T-cell (primary cell): ENCODE results near the gene WNT1. TPM values are rescaled to one million over a fixed set of nuclear protein-coding genes. Genes with fewer than 3 reads are reported as not detected.

Experiments used
- ATAC-seq, 4 experiments: fragments of 200-7000 bp in 3 of 4; fragments of 150-1000 bp in 1 of 4; cut with Tn5 transposase; replicated peaks in 1 of 4; 1 replicate in 3 of 4; 2 replicates in 1 of 4; pipeline ENCODE4 v1.10.0; 2021; ENCODE audit warnings: moderate library complexity in 3 of 4, mild to moderate bottlenecking in 2 of 4, moderate number of reproducible peaks in 1 of 4
- CTCF ChIA-PET, 2 donors: fragments of 300-600 bp; sonication (Branson Sonifier 250); formaldehyde crosslinking; loops; one replicate each; lab custom pipeline; 2022; ENCODE audit warnings: antibody characterized with exemption in 2 of 2; lab: Charles Lee
- POLR2A ChIA-PET, 2 donors: fragments of 300-600 bp; sonication (Branson Sonifier 250); formaldehyde crosslinking; loops; one replicate each; lab custom pipeline; 2022; ENCODE audit warnings: antibody characterized with exemption in 2 of 2; lab: Charles Lee
- DNase-seq, 35 experiments: peaks; one replicate each; pipeline versions ENCODE4 v3.0.0 to v3.0.0-alpha.2; 2013 to 2023
- H3K27ac ChIP-seq: one replicate; pipeline ENCODE4 v1.5.1; 2013; ENCODE audit warnings: low read length
- H3K27me3 ChIP-seq, 2 experiments: replicated peaks in 1 of 2; 1 replicate in 1 of 2; 2 replicates in 1 of 2; pipeline versions ENCODE4 v1.6.1 to v1.7.0; 2013; ENCODE audit warnings: low read length in 1 of 2, mixed read lengths in 1 of 2; ENCODE audit not compliant: control insufficient read depth in 2 of 2, insufficient read depth in 2 of 2; ENCODE audit errors: extremely low read depth in 1 of 2
- H3K36me3 ChIP-seq, 2 donors: 1 replicate in 1 of 2; 2 replicates in 1 of 2; pipeline versions ENCODE4 v1.6.1 to v1.7.0; 2013; ENCODE audit warnings: low read length in 1 of 2; ENCODE audit not compliant: control insufficient read depth in 2 of 2, insufficient read depth in 1 of 2; ENCODE audit errors: extremely low read depth in 1 of 2
- H3K4me1 ChIP-seq, 2 experiments: 1 replicate in 1 of 2; 2 replicates in 1 of 2; pipeline versions ENCODE4 v1.6.1 to v1.7.0; 2013; ENCODE audit warnings: low read length in 2 of 2, mixed read lengths in 1 of 2; ENCODE audit not compliant: insufficient read depth in 2 of 2, control insufficient read depth in 1 of 2; ENCODE audit errors: extremely low read depth in 1 of 2
- H3K4me3 ChIP-seq, 2 donors: 1 replicate in 1 of 2; 2 replicates in 1 of 2; pipeline versions ENCODE4 v1.5.1 to v1.7.0; 2013; ENCODE audit warnings: mild to moderate bottlenecking in 2 of 2, low read length in 1 of 2, moderate library complexity in 1 of 2; ENCODE audit not compliant: control insufficient read depth in 1 of 2; ENCODE audit errors: extremely low read depth in 1 of 2
- H3K9me3 ChIP-seq: 2 replicates; pipeline ENCODE4 v1.7.0; 2013
- H3K27ac Mint-ChIP-seq, 2 donors: one replicate each; pipeline ENCODE4 v1.8.0; 2020 to 2021; ENCODE audit warnings: mild to moderate bottlenecking in 2 of 2, mixed read lengths in 2 of 2
- H3K27me3 Mint-ChIP-seq, 2 donors: one replicate each; pipeline ENCODE4 v1.8.0; 2021 to 2022; ENCODE audit warnings: mixed read lengths in 2 of 2
- H3K36me3 Mint-ChIP-seq: one replicate; pipeline ENCODE4 v1.8.0; 2021; ENCODE audit warnings: mixed read lengths
- H3K4me1 Mint-ChIP-seq, 3 donors: one replicate each; pipeline ENCODE4 v1.8.0; 2020 to 2022; ENCODE audit warnings: mixed read lengths in 3 of 3, mild to moderate bottlenecking in 1 of 3
- H3K4me3 Mint-ChIP-seq, 3 donors: one replicate each; pipeline ENCODE4 v1.8.0; 2020 to 2022; ENCODE audit warnings: mild to moderate bottlenecking in 3 of 3, mixed read lengths in 3 of 3, moderate library complexity in 3 of 3
- H3K9me3 Mint-ChIP-seq, 3 donors: one replicate each; pipeline ENCODE4 v1.8.0; 2020 to 2022; ENCODE audit warnings: mixed read lengths in 3 of 3
- WGBS: methylation state at CpG from one replicate; pipeline ENCODE4 v1.1.5; 2013; ENCODE audit warnings: missing lambda C conversion rate; ENCODE audit not compliant: insufficient coverage; 5-methylcytosine and 5-hydroxymethylcytosine counted together
- total RNA-seq, 35 experiments: library from RNA in 6 of 35; stranded (reverse) in 6 of 35; fragments of 120-200 nt in 1 of 35; gene quantifications; one replicate each; pipeline versions ENCODE4 v1.2.1 to v1.2.4 and lab custom pipeline; 2013 to 2026

Gene WNT1
- total RNA-seq, 5 donors from 2014 or later (not counting 1 experiment from before 2014, with no cell fraction given): 0.47 to 2.6 (median 0.85) TPM

GRCh38 chr12:49018261-49019119, 40.4 kb downstream of the WNT1 start, which contains the start of gene PRKAG1:
TSS of gene PRKAG1 (minus strand) at chr12:49018776. CDS start at chr12:49018740, 36 bp downstream.
- peak within 1 kb of the TSS; percentile 95 to 96 for H3K27ac Mint-ChIP-seq

GRCh38 chr12:49019120-49019430, 41.0 kb downstream of the WNT1 start:
- ChIA-PET POLR2A (interaction anchor here (0.5 to 1.2 kb wide), 5 partner anchors 10 to 101 kb away, joined by 3 to 6 read pairs (median 3); no protein-coding TSS in a partner anchor), CTCF (interaction anchor here (0.6 to 2.0 kb wide), 10 partner anchors 22 to 526 kb away, joined by 3 to 22 read pairs (median 4); partner anchors contain the start of gene WNT1 (in 1 of the 2))
- H3K27ac Mint-ChIP-seq: peak overlapping the region; percentile 95 to 96
- peaks cover 44 to 49% (median 45%) of the 10 kb centered on the region in 3 donors for H3K4me1 Mint-ChIP-seq
- WGBS: no CpG with 5 or more reads among the region's 8 CpGs
- Histone ChIP-seq H3K27me3 (no peaks in the 10 kb centered on the region), H3K36me3 (peaks cover 7 to 29% of the 10 kb centered on the region in 2 donors), H3K4me3 (peak overlapping the region; percentile 74 to 89), H3K4me1 (peaks cover 6 to 28% of the 10 kb centered on the region in 2 experiments), H3K9me3 (no peaks in the 10 kb centered on the region), H3K27ac (peak overlapping the region; percentile 94)
- no peaks in the 10 kb centered on the region for H3K27me3 Mint-ChIP-seq
- H3K9me3 Mint-ChIP-seq: no peaks in the 10 kb centered on the region
- peak overlapping the region; percentile 88 to 91 (median 90) for H3K4me3 Mint-ChIP-seq
- DNase-seq: no peak
- peak in 2 of 4 experiments; percentile 19 to 29 for ATAC-seq
- peaks cover 37% of the 10 kb centered on the region for H3K36me3 Mint-ChIP-seq

More at GRCh38 chr12:49018261-49019119, 40.4 kb downstream of the WNT1 start, which contains the start of gene PRKAG1:
- peak; percentile 92 to 99 (median 97) for DNase-seq
- peak; percentile 91 to 93 (median 92) for ATAC-seq
- Histone ChIP-seq H3K36me3 (peaks cover 7 to 23% of the 10 kb centered on the region in 2 donors), H3K27ac (peak within 1 kb of the TSS; percentile 94), H3K4me3 (peak within 1 kb of the TSS; percentile 74 to 89), H3K9me3 (no peaks in the 10 kb centered on the region), H3K4me1 (peaks cover 6 to 28% of the 10 kb centered on the region in 2 experiments), H3K27me3 (no peaks in the 10 kb centered on the region)
- Mint-ChIP-seq H3K27me3 (no peaks in the 10 kb centered on the region), H3K4me3 (peak within 1 kb of the TSS; percentile 88 to 91 (median 90)), H3K9me3 (no peaks in the 10 kb centered on the region), H3K36me3 (peaks cover 37% of the 10 kb centered on the region), H3K4me1 (peaks cover 45 to 49% (median 45%) of the 10 kb centered on the region in 3 donors)
- ChIA-PET CTCF (interaction anchor here (0.6 to 2.0 kb wide), 8 partner anchors 18 to 58 kb away, joined by 3 to 22 read pairs (median 5); no protein-coding TSS in a partner anchor), POLR2A (interaction anchor here in 1 of 2 donors (1.2 kb wide), 1 partner anchor 11 kb away, joined by 4 read pairs; no protein-coding TSS in a partner anchor)
- 0% methylated on average over 36 of the region's 59 CpGs for WGBS

- Mint-ChIP-seq H3K36me3 (peaks cover 35% of the 10 kb centered on the region), H3K9me3 (no peaks in the 10 kb centered on the region), H3K27ac (peak overlapping the region; percentile 73 to 84), H3K4me3 (peak overlapping the region; percentile 64 to 91 (median 90)), H3K27me3 (no peaks in the 10 kb centered on the region), H3K4me1 (peaks cover 40 to 46% (median 45%) of the 10 kb centered on the region in 3 donors)
- no peak for ATAC-seq
- H3K27me3 ChIP-seq: no peaks in the 10 kb centered on the region
- no peak overlapping the region for H3K4me3 ChIP-seq
- ChIA-PET CTCF (interaction anchor here (0.5 to 2.0 kb wide), 18 partner anchors 9 to 527 kb away, joined by 3 to 22 read pairs (median 4); partner anchors contain the start of gene WNT1 (in 1 of the 2)), POLR2A (interaction anchor here (0.5 to 1.2 kb wide), 8 partner anchors 9 to 734 kb away, joined by 3 to 6 read pairs (median 4); no protein-coding TSS in a partner anchor)
- peaks cover 12 to 35% of the 10 kb centered on the region in 2 donors for H3K36me3 ChIP-seq
- no peaks in the 10 kb centered on the region for H3K9me3 ChIP-seq
- H3K27ac ChIP-seq: peak overlapping the region; percentile 94
- peaks cover 6 to 28% of the 10 kb centered on the region in 2 experiments for H3K4me1 ChIP-seq
- peak in 15 of 35 experiments; percentile 17 to 71 (median 37) for DNase-seq
- WGBS: 79% methylated on average over 3 of the region's 10 CpGs
Measured at GRCh38 chr12:49019443-49020324, 41.6 kb downstream of the WNT1 start.

- POLR2A ChIA-PET: interaction anchor here (0.6 kb wide), 3 partner anchors 18 to 102 kb away, joined by 3 to 5 read pairs (median 3); no protein-coding TSS in a partner anchor
- H3K9me3 ChIP-seq: no peaks in the 10 kb centered on the region
- H3K27ac ChIP-seq: peak overlapping the region; percentile 31
- Mint-ChIP-seq H3K4me1 (peaks cover 34 to 40% (median 38%) of the 10 kb centered on the region in 3 donors), H3K27me3 (no peaks in the 10 kb centered on the region), H3K4me3 (no peak overlapping the region), H3K9me3 (no peaks in the 10 kb centered on the region), H3K27ac (no peak overlapping the region), H3K36me3 (peaks cover 36% of the 10 kb centered on the region)
- H3K4me3 ChIP-seq: no peak overlapping the region
- CTCF ChIA-PET: interaction anchor here (0.5 to 2.0 kb wide), 12 partner anchors 8 to 480 kb away, joined by 3 to 22 read pairs (median 4); no protein-coding TSS in a partner anchor
- no CpG with 5 or more reads among the region's 6 CpGs for WGBS
- H3K27me3 ChIP-seq: no peaks in the 10 kb centered on the region
- peaks cover 12 to 43% of the 10 kb centered on the region in 2 donors for H3K36me3 ChIP-seq
- peaks cover 6 to 28% of the 10 kb centered on the region in 2 experiments for H3K4me1 ChIP-seq
- DNase-seq (no peak), ATAC-seq (no peak)
Measured at GRCh38 chr12:49020441-49020840, 42.3 kb downstream of the WNT1 start.

GRCh38 chr12:49021292-49021915, 43.3 kb downstream of the WNT1 start:
- Histone ChIP-seq H3K4me3 (no peak overlapping the region), H3K9me3 (no peaks in the 10 kb centered on the region), H3K27ac (peak overlapping the region; percentile 30), H3K4me1 (peaks cover 6 to 28% of the 10 kb centered on the region in 2 experiments), H3K36me3 (peaks cover 18 to 52% of the 10 kb centered on the region in 2 donors), H3K27me3 (no peaks in the 10 kb centered on the region)
- DNase-seq (no peak), ATAC-seq (no peak)
- peak overlapping the region in 1 of 2 donors; percentile 68 for H3K27ac Mint-ChIP-seq
- WGBS: 97% methylated on average over 5 of the region's 11 CpGs
- ChIA-PET CTCF (interaction anchor here in 1 of 2 donors (0.6 kb wide), 1 partner anchor 260 kb away, joined by 5 read pairs; no protein-coding TSS in a partner anchor), POLR2A (interaction anchor here in 1 of 2 donors (0.6 kb wide), 1 partner anchor 103 kb away, joined by 3 read pairs; no protein-coding TSS in a partner anchor)
- H3K4me3 Mint-ChIP-seq: no peak overlapping the region
- no peaks in the 10 kb centered on the region for H3K9me3 Mint-ChIP-seq
- peaks cover 27 to 31% (median 30%) of the 10 kb centered on the region in 3 donors for H3K4me1 Mint-ChIP-seq
- peaks cover 38% of the 10 kb centered on the region for H3K36me3 Mint-ChIP-seq
- H3K27me3 Mint-ChIP-seq: no peaks in the 10 kb centered on the region
